Jurkat, Clone E6-1 (cell line): ENCODE data around the gene GRIA2. TPM values are rescaled to one million over a fixed set of nuclear protein-coding genes. Genes with fewer than 3 reads are reported as not detected.
"Not testable (repeated sequence)": the region's sequence is repeated elsewhere in the genome, so short reads cannot be mapped to it uniquely, and the experiment has no call there.

Source experiments
- DNase-seq: peaks from one replicate; pipeline ENCODE4 v3.0.0-alpha.2; 2011; ENCODE audit warnings: low read depth, low spot score
- H3K4me3 ChIP-seq: 2 replicates; pipeline ENCODE4 v1.5.1; 2011; ENCODE audit warnings: mild to moderate bottlenecking, low read length, control low read depth, moderate library complexity
- polyA plus RNA-seq: library from polyadenylated mRNA; unstranded; fragments of >200 nt; gene quantifications from one replicate; pipeline ENCODE4 v1.2.1, GENCODE V29; 2012; ENCODE audit warnings: missing spikeins; ENCODE audit not compliant: insufficient read length, insufficient read depth

The GRIA2 gene
- not detected for polyA plus RNA-seq

- H3K4me3 ChIP-seq: no peak within 1 kb of the TSS
- no peak for DNase-seq
Observed at GRCh38 chr4:157220371-157220881, at the start of gene GRIA2. GRIA2 (plus strand) TSS chr4:157220728; CDS start chr4:157221043, 315 bp downstream.

DNA sequence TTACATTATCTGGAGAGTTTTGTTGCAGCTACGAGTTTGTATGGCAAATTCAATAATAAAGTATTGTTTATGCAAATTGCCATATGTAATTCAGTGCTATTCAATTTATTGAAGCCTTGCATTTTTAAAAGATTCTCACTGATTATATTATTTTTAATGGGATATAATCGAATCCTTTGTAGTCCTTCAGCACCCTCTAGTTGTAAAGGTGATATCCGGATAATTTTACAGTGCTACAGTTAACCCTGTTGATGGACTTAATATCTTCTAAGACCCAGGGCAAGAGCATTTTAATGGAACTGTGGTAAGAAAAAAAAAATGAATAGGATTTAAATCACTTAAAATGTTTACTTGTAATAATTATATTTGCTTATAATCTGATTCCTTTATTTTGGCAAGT lies 48.5 kb upstream of the GRIA2 start:
- DNase-seq: no peak
- H3K4me3 ChIP-seq: no peak overlapping the region

GRCh38 chr4:157180268-157180667 lies 40.3 kb upstream of the GRIA2 start:
- H3K4me3 ChIP-seq, DNase-seq: not testable (repeated sequence)

GRCh38 chr4:157184300-157184699 lies 36.2 kb upstream of the GRIA2 start:
- H3K4me3 ChIP-seq: no peak overlapping the region
- DNase-seq: no peak

DNA sequence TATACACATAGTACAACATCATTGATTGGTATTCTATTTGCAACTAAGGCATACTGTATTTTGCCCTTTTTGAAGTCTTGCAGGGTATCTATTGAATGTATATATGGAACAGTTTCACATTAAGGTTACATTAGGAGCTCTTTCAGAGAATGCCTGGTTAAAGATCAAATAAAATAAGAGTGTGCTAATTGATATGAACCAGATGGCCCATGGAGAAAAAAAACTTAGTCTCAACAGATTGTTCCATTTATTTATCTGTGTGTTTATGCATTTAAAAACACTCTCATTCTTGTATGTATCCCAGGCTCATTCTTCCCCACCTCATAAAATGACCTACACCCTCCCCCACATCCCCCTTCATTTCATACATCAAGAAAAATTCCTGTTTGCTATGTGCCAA lies 35.2 kb upstream of the GRIA2 start:
- H3K4me3 ChIP-seq: no peak overlapping the region
- DNase-seq: no peak

- no peak for DNase-seq
- no peak overlapping the region for H3K4me3 ChIP-seq
Observed at GRCh38 chr4:157195374-157195773, 25.2 kb upstream of the GRIA2 start.

DNA sequence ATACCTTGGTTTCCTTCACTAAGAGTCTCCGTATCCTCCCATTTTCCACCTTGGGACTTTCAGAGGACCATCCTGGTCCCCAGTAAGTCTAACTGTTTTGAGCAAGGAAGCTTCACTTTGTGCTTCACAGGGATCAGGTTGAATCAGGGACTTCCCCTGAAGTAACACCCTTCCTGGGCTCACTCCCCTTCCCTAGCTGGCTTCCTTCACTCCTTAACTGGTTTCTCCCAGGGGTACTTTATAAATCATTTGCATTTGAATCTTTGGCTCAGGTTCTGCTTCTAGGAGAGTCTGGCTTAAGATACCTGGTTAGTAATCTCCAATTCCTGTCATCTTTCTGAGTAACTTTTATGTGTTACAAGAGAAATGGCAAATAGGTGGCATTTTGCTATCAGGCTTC lies 24.5 kb upstream of the GRIA2 start:
- H3K4me3 ChIP-seq: no peak overlapping the region
- DNase-seq: no peak

GRCh38 chr4:157204634-157205244 lies 15.8 kb upstream of the GRIA2 start:
- H3K4me3 ChIP-seq: no peak overlapping the region
- DNase-seq: peak; percentile 39

GRCh38 chr4:157217708-157218107 lies 2.8 kb upstream of the GRIA2 start:
- DNase-seq: peak; percentile 19
- H3K4me3 ChIP-seq: no peak overlapping the region

GRCh38 chr4:157219711-157220370 lies 687 bp upstream of the GRIA2 start:
- no peak for DNase-seq
- no peak overlapping the region for H3K4me3 ChIP-seq

DNA sequence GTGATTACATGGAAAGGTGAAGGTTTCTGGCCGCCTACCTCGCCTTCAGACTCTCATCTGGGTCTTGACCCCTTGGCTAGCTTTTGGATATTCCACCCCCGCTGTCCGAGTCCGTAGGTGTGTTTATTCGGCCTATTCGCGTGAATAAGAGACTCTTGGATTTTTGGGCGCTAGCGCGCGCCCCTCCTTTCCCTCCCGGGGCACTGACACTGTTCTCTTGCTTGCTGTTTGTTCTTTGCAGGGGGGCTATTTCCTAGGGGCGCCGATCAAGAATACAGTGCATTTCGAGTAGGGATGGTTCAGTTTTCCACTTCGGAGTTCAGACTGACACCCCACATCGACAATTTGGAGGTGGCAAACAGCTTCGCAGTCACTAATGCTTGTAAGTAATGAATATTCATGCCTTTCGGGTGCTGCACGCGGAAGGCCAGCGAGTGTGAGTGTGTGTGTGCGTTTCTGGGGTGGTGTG lies 932 bp downstream of the GRIA2 start:
- no peak for DNase-seq
- H3K4me3 ChIP-seq: no peak overlapping the region

GRCh38 chr4:157221895-157222770 lies 1.6 kb downstream of the GRIA2 start:
- H3K4me3 ChIP-seq: no peak overlapping the region
- no peak for DNase-seq

- DNase-seq: no peak
- H3K4me3 ChIP-seq: no peak overlapping the region
Observed at GRCh38 chr4:157222771-157223160, 2.2 kb downstream of the GRIA2 start.

- H3K4me3 ChIP-seq: no peak overlapping the region
- DNase-seq: no peak
Observed at GRCh38 chr4:157223456-157223855, 2.9 kb downstream of the GRIA2 start.

GRCh38 chr4:157225096-157225495 lies 4.6 kb downstream of the GRIA2 start:
- no peak for DNase-seq
- H3K4me3 ChIP-seq: no peak overlapping the region

- no peak overlapping the region for H3K4me3 ChIP-seq
- no peak for DNase-seq
Observed at GRCh38 chr4:157226035-157226434, 5.5 kb downstream of the GRIA2 start.

GRCh38 chr4:157226601-157227000 lies 6.1 kb downstream of the GRIA2 start:
- H3K4me3 ChIP-seq: no peak overlapping the region
- no peak for DNase-seq

DNA sequence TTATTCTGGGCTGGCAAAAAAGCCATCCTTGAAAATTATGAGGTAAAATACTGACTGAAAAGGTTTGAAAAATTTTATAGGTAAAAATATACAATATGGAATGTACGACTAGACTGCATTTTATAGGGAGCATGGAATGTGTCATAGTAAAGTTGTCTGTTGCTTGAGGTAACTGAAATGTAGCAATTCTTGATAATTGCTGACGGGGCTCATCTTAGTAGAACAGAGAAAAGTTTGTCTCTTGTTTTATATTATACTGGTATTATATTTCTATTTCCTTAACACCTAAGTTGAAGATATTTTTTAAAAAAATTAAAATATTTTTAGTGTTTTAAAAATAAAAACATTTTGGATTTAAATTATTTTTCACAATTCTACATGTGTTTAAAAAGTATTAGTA lies 11.0 kb downstream of the GRIA2 start:
- no peak for DNase-seq
- H3K4me3 ChIP-seq: no peak overlapping the region

- H3K4me3 ChIP-seq: no peak overlapping the region
- no peak for DNase-seq
Observed at GRCh38 chr4:157242871-157243270, 22.3 kb downstream of the GRIA2 start.

GRCh38 chr4:157244348-157244747 lies 23.8 kb downstream of the GRIA2 start:
- DNase-seq: no peak
- no peak overlapping the region for H3K4me3 ChIP-seq
